Thyroid gland (tissue), 4 donors: ENCODE data around the gene CREM.

ENCODE experiments used
- POLR2A ChIP-seq, 2 donors: fragments of 450-650 bp; IDR thresholded peaks; one replicate each; pipeline ENCODE4 v1.6.1; 2017; ENCODE audit warnings: antibody characterized with exemption in 2 of 2, mild to moderate bottlenecking in 2 of 2, moderate library complexity in 1 of 2
- TF ChIP-seq, protein P1 (sequence below), 6 experiments: fragments of 200-600 bp in 3 of 6; fragments of 450-650 bp in 3 of 6; sonication (generic) in 3 of 6; IDR thresholded peaks; one replicate each; pipeline ENCODE4 v1.5.1; 2016 to 2019; ENCODE audit warnings: antibody characterized with exemption in 6 of 6, mild to moderate bottlenecking in 2 of 6, inconsistent platforms in 1 of 6, moderate library complexity in 1 of 6

DNA sequence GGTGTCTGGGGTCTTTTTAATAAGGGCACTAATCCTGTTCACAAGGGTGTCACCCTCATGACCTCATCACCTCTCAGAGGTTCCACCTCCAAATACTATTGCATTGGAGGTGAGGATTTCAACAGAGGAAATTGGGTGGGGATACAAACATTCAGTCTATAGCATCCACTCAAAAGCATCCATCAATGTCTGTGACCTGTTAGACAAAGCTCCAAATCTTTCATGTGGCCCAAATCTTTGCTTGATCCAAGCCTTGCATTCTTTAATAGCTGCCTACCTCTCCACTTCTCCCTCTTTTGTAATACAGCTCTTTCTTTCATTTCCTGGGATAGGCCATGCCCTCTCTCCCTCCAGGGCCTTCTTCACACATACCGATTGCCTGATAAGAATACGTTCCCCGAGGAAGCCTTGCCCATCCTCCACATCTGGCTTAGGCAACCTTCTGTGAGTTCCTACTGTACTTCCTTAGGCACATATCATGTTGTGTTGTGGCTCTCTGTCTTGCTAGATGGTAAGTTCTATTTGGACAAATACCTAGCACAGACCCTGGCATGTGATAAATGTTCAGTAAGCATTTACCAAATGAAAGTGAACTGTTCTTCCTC is 66.1 kb downstream of the CREM start:
- TF ChIP-seq, protein P1, sequence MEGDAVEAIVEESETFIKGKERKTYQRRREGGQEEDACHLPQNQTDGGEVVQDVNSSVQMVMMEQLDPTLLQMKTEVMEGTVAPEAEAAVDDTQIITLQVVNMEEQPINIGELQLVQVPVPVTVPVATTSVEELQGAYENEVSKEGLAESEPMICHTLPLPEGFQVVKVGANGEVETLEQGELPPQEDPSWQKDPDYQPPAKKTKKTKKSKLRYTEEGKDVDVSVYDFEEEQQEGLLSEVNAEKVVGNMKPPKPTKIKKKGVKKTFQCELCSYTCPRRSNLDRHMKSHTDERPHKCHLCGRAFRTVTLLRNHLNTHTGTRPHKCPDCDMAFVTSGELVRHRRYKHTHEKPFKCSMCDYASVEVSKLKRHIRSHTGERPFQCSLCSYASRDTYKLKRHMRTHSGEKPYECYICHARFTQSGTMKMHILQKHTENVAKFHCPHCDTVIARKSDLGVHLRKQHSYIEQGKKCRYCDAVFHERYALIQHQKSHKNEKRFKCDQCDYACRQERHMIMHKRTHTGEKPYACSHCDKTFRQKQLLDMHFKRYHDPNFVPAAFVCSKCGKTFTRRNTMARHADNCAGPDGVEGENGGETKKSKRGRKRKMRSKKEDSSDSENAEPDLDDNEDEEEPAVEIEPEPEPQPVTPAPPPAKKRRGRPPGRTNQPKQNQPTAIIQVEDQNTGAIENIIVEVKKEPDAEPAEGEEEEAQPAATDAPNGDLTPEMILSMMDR (IDR thresholded peaks at IDR 0.05): no peak
- TF ChIP-seq POLR2A (IDR thresholded peaks at IDR 0.05): no peak
